ENCODE data around the gene SRSF2.
A peak's percentile ranks its signal among the peaks of the same experiment; 100 is the strongest.

The SRSF2 gene

DNA sequence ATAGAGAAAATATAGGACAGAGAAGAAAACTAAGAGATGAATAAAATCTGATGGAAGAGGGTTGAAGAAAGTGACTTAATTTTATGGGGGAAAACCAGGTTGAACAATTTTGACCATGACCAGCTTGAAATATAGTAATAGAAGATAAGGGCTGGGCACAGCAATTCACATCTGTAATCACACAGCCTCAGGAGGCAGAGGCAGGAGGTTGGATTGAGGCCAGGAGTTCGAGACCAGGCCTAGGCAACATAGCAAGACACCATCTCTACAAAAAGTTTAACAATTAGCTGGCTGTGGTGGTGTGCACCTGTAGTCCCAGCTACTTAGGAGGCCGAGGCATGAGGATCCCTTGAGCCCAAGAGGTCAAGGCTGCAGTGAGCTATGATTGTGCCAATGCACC lies 35.1 kb downstream of the SRSF2 start:
- Histone ChIP-seq H3K79me2 (ENCODE audit: insufficient read depth, low read length) (no peaks in the 10 kb centered on the region), H3K9me3 (ENCODE audit: insufficient read depth, low read length, severe bottlenecking) (no peaks in the 10 kb centered on the region), H3K9ac (ENCODE audit: low read depth, low read length) (no peak overlapping the region), H3K4me2 (ENCODE audit: insufficient read depth, low read length) (no peak overlapping the region), H4K20me1 (ENCODE audit: insufficient read depth, low read length) (no peaks in the 10 kb centered on the region), H3K27me3 (ENCODE audit: insufficient read depth, low read length, poor library complexity) (no peaks in the 10 kb centered on the region), H3K4me1 (ENCODE audit: insufficient read depth, low read length) (no peaks in the 10 kb centered on the region), H2AFZ (ENCODE audit: low read depth, low read length) (no peak overlapping the region), H3K36me3 (ENCODE audit: insufficient read depth, low read length) (no peaks in the 10 kb centered on the region), H3K4me3 (ENCODE audit: low read depth in 1 of 2, low read length in 2 of 2) (no peak overlapping the region), H3K27ac (ENCODE audit: low read length) (no peak overlapping the region)
- ATAC-seq (ENCODE audit: insufficient read depth, low read depth) (no peak), DNase-seq (no peak)
- TF ChIP-seq, protein P1, sequence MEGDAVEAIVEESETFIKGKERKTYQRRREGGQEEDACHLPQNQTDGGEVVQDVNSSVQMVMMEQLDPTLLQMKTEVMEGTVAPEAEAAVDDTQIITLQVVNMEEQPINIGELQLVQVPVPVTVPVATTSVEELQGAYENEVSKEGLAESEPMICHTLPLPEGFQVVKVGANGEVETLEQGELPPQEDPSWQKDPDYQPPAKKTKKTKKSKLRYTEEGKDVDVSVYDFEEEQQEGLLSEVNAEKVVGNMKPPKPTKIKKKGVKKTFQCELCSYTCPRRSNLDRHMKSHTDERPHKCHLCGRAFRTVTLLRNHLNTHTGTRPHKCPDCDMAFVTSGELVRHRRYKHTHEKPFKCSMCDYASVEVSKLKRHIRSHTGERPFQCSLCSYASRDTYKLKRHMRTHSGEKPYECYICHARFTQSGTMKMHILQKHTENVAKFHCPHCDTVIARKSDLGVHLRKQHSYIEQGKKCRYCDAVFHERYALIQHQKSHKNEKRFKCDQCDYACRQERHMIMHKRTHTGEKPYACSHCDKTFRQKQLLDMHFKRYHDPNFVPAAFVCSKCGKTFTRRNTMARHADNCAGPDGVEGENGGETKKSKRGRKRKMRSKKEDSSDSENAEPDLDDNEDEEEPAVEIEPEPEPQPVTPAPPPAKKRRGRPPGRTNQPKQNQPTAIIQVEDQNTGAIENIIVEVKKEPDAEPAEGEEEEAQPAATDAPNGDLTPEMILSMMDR (IDR thresholded peaks at IDR 0.05; ENCODE audit: borderline replicate concordance, extremely low read depth, low read length, poor library complexity, severe bottlenecking): no peak
- no peak for TF ChIP-seq EZH2 (IDR thresholded peaks at IDR 0.05; ENCODE audit: borderline replicate concordance, low read depth, low read length, severe bottlenecking)

GRCh38 chr17:76701471-76701967 lies 35.6 kb downstream of the SRSF2 start:
- no peak overlapping the region for H3K27ac ChIP-seq (ENCODE audit: low read length)
- no peaks in the 10 kb centered on the region for H3K79me2 ChIP-seq (ENCODE audit: insufficient read depth, low read length)
- no peaks in the 10 kb centered on the region for H3K4me1 ChIP-seq (ENCODE audit: insufficient read depth, low read length)
- no peaks in the 10 kb centered on the region for H3K9me3 ChIP-seq (ENCODE audit: insufficient read depth, low read length, severe bottlenecking)
- TF ChIP-seq EZH2 (IDR thresholded peaks at IDR 0.05; ENCODE audit: borderline replicate concordance, low read depth, low read length, severe bottlenecking): no peak
- TF ChIP-seq, protein P1 (IDR thresholded peaks at IDR 0.05; ENCODE audit: borderline replicate concordance, extremely low read depth, low read length, poor library complexity, severe bottlenecking): no peak
- no peak for ATAC-seq (ENCODE audit: insufficient read depth, low read depth)
- H3K36me3 ChIP-seq (ENCODE audit: insufficient read depth, low read length): no peaks in the 10 kb centered on the region
- H3K9ac ChIP-seq (ENCODE audit: low read depth, low read length): no peak overlapping the region
- no peak overlapping the region for H3K4me3 ChIP-seq (ENCODE audit: low read depth in 1 of 2, low read length in 2 of 2)
- no peaks in the 10 kb centered on the region for H4K20me1 ChIP-seq (ENCODE audit: insufficient read depth, low read length)
- H2AFZ ChIP-seq (ENCODE audit: low read depth, low read length): no peak overlapping the region
- H3K4me2 ChIP-seq (ENCODE audit: insufficient read depth, low read length): no peak overlapping the region
- no peaks in the 10 kb centered on the region for H3K27me3 ChIP-seq (ENCODE audit: insufficient read depth, low read length, poor library complexity)
- DNase-seq: no peak

- ATAC-seq (ENCODE audit: insufficient read depth, low read depth) (peak; percentile 55; the same call in 2 of the 3 replicates), DNase-seq (peak; percentile 18)
- H3K4me3 ChIP-seq (ENCODE audit: low read depth in 1 of 2, low read length in 2 of 2): no peak overlapping the region
- no peaks in the 10 kb centered on the region for H4K20me1 ChIP-seq (ENCODE audit: insufficient read depth, low read length)
- no peak overlapping the region for H3K27ac ChIP-seq (ENCODE audit: low read length)
- no peaks in the 10 kb centered on the region for H3K9me3 ChIP-seq (ENCODE audit: insufficient read depth, low read length, severe bottlenecking)
- no peaks in the 10 kb centered on the region for H3K36me3 ChIP-seq (ENCODE audit: insufficient read depth, low read length)
- H3K4me1 ChIP-seq (ENCODE audit: insufficient read depth, low read length): no peaks in the 10 kb centered on the region
- H3K79me2 ChIP-seq (ENCODE audit: insufficient read depth, low read length): no peaks in the 10 kb centered on the region
- H2AFZ ChIP-seq (ENCODE audit: low read depth, low read length): no peak overlapping the region
- H3K27me3 ChIP-seq (ENCODE audit: insufficient read depth, low read length, poor library complexity): no peaks in the 10 kb centered on the region
- H3K9ac ChIP-seq (ENCODE audit: low read depth, low read length): no peak overlapping the region
- TF ChIP-seq, protein P1 (IDR thresholded peaks at IDR 0.05; ENCODE audit: borderline replicate concordance, extremely low read depth, low read length, poor library complexity, severe bottlenecking): no peak
- TF ChIP-seq EZH2 (IDR thresholded peaks at IDR 0.05; ENCODE audit: borderline replicate concordance, low read depth, low read length, severe bottlenecking): no peak
- no peak overlapping the region for H3K4me2 ChIP-seq (ENCODE audit: insufficient read depth, low read length)
These were observed 36.3 kb downstream of the SRSF2 start for GRCh38 chr17:76700617-76701470.

Data from DND-41 (cell line).